Cerebellar cortex (tissue), 1 donor: ENCODE results near the gene OR6C6.
"Not testable (repeated sequence)": the region's sequence is repeated elsewhere in the genome, so short reads cannot be mapped to it uniquely, and the experiment has no call there.

Source experiments
- DNase-seq: peaks from one replicate; pipeline ENCODE4 v3.0.0-alpha.2; 2015; ENCODE audit warnings: low spot score

Gene OR6C6

GRCh38 chr12:55296469-55296868 is at the start of gene OR6C6:
Gene OR6C6, minus strand, starts transcription at chr12:55296569. Its CDS starts 1,337 bp downstream, at chr12:55295232.
- no peak for DNase-seq

DNA sequence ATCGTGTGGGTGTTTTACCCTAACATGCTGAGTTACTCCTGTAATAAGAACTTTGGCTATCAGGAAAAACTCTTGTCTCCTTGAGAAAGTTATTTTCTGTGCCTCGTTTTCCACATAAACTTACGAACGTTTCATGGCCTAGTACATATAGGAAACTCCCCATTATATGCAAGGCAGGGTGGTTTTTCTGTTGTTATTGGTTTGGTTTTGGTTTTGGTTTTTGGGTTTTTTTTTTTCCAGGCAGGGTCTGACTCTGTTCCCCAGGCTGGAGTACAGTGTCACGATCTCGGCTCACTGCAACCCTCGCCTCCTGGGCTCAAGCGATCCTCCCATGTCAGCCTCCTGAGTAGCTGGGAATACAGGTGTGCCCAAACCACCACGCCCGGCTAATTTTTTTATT is 39.6 kb upstream of the OR6C6 start:
- DNase-seq = no peak

GRCh38 chr12:55330446-55330845 is 34.1 kb upstream of the OR6C6 start, which contains the start of gene OR6C3:
Gene OR6C3, plus strand, starts transcription at chr12:55330746. Its CDS starts 955 bp downstream, at chr12:55331701.
- no peak for DNase-seq

- DNase-seq = not testable (repeated sequence)
These were observed 29.4 kb upstream of the OR6C6 start for GRCh38 chr12:55325801-55326200.

DNA sequence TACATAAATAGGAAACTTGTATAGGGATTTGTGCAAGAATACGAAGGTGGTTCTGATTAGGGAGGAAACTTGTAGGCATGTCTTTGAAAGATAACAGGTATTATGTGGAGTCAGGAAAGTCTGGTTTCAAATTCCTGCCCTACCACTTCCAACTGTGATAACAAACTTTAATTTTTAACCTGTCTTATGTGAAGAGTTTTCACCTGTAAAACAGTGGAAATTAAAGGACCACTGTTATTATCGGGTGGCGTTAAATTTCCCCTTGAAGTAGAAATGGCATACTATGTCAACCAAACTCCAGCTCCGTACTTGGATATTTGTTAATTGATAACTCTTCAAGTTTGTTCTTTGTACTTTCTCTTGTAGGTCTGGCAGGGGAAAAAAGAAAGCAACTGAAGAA is 23.8 kb upstream of the OR6C6 start:
- no peak for DNase-seq

DNA sequence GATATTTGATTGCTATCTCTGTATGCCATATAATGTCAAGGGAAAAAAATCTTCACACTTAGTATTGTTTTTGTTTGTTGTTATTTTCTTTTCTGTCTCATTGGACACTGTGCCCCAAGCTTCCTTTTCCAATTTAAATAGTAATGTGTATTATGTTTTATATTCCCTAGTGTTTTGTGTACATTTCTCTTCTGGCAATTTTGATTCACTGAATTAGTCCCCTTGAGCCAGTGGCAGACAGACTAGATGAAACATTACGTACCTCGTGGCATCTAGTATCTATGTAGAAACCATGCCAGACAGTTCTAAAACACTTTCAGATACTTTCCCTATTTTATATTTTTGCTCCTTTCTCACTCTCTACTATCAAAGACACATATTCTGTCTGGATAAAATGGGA is 17.7 kb upstream of the OR6C6 start, which contains the start of gene OR6C1:
TSS of gene OR6C1 (plus strand) at position 301 of the 400 bp plus-strand sequence. CDS start 6,257 bp downstream, outside the sequence.
- DNase-seq = no peak

GRCh38 chr12:55289999-55290398 is 6.4 kb downstream of the OR6C6 start:
- DNase-seq = no peak

DNA sequence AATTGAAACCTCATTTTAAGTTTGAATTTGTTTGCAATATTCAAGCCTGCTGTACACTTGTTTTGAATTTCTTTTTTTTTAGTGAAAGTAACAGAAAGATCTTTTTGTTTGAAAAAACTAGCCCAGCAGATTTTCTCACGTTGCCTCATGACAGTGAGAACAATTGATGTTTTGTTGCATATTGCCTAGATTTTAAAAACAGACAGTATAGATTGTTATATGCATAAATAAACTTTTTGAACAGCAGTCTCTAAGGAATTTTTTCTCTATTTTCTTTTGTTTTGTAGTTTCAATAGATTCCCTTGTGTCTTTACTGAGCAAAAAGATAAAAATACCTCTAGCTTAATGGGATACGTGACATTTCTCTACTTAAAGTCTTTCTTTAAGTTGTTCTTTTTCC is 15.4 kb downstream of the OR6C6 start:
- no peak for DNase-seq

DNA sequence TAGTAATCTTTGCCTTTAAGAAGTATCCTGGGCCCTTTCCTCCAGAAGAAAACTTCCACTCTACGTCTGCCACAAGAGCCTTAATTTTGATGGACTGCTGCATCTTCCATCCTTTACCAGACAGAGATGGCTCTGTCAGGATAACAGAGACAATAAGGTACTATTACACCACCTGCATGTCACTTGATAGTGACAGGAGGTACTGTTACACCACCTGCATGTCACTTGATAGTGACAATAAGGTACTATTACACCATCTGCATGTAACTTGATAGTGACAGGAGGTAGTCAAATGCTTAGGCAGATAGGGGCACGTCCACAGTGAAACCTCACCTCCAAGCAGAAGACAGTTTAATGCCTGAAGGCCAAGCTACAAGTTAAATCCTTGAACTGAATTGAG is 38.1 kb downstream of the OR6C6 start:
- DNase-seq = no peak

DNA sequence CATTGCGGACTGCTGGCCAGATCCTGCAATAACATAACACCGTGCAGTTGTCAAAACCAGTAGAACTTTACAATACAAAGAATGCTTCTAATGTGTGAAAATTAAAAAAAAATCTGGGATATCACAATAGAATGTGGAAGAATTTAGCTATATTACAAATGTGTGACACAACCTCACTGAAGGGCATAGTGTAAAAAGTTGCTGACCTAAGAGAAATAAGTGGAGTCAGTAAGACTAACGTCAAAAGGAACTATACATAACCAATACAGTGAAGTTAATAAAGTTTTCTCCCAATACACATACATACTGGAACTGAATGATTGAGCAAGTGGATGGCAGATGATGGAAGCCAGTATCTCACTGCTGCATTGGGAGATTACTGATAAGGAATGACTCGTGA is 39.5 kb downstream of the OR6C6 start:
- DNase-seq = no peak

DNA sequence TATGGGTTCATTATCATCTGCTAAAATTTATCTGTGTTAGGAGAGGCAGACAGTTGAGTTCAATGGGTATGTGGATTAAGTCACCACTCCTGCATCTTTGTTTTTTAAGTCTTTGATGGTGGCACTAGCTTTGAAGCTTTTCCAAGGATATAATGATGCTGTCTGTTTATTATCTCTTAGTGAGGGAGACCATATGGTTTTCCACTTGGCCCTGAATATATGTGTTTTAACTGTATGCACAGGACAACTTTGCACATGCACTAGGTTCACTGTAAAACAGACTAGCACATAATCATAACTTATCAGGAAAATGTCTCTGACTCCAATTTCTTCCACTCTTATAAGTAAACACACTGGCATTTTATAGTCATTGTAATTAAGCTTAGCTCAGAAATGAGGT is 43.1 kb downstream of the OR6C6 start:
- no peak for DNase-seq

GRCh38 chr12:55250944-55251343 is 45.4 kb downstream of the OR6C6 start:
- DNase-seq = no peak

- no peak for DNase-seq
These were observed 50.2 kb downstream of the OR6C6 start for GRCh38 chr12:55246159-55246558.

DNA sequence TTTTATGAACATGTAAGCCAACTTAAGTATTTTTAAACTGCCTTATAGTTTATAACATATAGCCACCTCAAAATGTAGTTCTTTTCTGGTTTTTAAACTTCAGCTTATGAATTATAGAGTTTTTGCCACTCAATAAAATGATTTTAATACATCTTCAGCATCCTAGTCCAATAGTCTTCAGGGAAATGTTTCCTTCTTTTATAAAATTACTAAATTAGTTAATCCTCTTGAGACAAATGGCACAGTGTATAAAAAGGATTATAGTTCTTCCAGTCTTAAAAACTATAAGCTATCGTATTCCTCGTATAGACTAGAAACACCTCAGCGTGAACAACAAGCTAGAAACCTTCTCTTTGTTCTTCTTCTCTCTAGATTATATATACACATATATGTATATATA is 52.1 kb downstream of the OR6C6 start, which contains the start of gene OR6C74:
TSS of gene OR6C74 (plus strand) at position 301 of the 400 bp plus-strand sequence. CDS start 2,679 bp downstream, outside the sequence.
- DNase-seq = no peak
